Panc1 (cell line): Measurements from ENCODE around the gene EAF1.

Experiments used
- POLR2AphosphoS5 ChIP-seq: IDR thresholded peaks from 2 replicates; pipeline ENCODE4 v1.6.1; 2012; ENCODE audit warnings: mild to moderate bottlenecking, low read depth, low read length, moderate library complexity
- SIN3A ChIP-seq: IDR thresholded peaks from 2 replicates; pipeline ENCODE4 v1.6.1; 2012; ENCODE audit warnings: low read depth, mild to moderate bottlenecking, low read length, moderate library complexity, borderline replicate concordance; ENCODE audit not compliant: insufficient read depth
- TCF7L2 ChIP-seq: IDR thresholded peaks from 2 replicates; pipeline ENCODE4 v1.6.1; 2011; ENCODE audit warnings: mild to moderate bottlenecking, low read depth, low read length, inconsistent platforms
- TF ChIP-seq, protein P1 (sequence below): fragments of 450-650 bp; IDR thresholded peaks from 2 replicates; pipeline ENCODE4 v1.5.1; 2017; ENCODE audit warnings: mild to moderate bottlenecking
- TF ChIP-seq, protein P2 (sequence below), 2 experiments: IDR thresholded peaks; 2 replicates each; pipeline ENCODE4 v1.6.1; 2011 to 2012; ENCODE audit warnings: low read depth in 2 of 2, control low read depth in 1 of 2, low read length in 1 of 2, mild to moderate bottlenecking in 1 of 2, moderate library complexity in 1 of 2; ENCODE audit not compliant: insufficient read depth in 1 of 2

- TF ChIP-seq POLR2AphosphoS5 = no peak
- TF ChIP-seq, protein P1, sequence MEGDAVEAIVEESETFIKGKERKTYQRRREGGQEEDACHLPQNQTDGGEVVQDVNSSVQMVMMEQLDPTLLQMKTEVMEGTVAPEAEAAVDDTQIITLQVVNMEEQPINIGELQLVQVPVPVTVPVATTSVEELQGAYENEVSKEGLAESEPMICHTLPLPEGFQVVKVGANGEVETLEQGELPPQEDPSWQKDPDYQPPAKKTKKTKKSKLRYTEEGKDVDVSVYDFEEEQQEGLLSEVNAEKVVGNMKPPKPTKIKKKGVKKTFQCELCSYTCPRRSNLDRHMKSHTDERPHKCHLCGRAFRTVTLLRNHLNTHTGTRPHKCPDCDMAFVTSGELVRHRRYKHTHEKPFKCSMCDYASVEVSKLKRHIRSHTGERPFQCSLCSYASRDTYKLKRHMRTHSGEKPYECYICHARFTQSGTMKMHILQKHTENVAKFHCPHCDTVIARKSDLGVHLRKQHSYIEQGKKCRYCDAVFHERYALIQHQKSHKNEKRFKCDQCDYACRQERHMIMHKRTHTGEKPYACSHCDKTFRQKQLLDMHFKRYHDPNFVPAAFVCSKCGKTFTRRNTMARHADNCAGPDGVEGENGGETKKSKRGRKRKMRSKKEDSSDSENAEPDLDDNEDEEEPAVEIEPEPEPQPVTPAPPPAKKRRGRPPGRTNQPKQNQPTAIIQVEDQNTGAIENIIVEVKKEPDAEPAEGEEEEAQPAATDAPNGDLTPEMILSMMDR = no peak
- TF ChIP-seq, protein P2, sequence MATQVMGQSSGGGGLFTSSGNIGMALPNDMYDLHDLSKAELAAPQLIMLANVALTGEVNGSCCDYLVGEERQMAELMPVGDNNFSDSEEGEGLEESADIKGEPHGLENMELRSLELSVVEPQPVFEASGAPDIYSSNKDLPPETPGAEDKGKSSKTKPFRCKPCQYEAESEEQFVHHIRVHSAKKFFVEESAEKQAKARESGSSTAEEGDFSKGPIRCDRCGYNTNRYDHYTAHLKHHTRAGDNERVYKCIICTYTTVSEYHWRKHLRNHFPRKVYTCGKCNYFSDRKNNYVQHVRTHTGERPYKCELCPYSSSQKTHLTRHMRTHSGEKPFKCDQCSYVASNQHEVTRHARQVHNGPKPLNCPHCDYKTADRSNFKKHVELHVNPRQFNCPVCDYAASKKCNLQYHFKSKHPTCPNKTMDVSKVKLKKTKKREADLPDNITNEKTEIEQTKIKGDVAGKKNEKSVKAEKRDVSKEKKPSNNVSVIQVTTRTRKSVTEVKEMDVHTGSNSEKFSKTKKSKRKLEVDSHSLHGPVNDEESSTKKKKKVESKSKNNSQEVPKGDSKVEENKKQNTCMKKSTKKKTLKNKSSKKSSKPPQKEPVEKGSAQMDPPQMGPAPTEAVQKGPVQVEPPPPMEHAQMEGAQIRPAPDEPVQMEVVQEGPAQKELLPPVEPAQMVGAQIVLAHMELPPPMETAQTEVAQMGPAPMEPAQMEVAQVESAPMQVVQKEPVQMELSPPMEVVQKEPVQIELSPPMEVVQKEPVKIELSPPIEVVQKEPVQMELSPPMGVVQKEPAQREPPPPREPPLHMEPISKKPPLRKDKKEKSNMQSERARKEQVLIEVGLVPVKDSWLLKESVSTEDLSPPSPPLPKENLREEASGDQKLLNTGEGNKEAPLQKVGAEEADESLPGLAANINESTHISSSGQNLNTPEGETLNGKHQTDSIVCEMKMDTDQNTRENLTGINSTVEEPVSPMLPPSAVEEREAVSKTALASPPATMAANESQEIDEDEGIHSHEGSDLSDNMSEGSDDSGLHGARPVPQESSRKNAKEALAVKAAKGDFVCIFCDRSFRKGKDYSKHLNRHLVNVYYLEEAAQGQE (IDR thresholded peaks at IDR 0.05; ENCODE audit: insufficient read depth in 1 of 2, low read depth in 2 of 2, low read length in 1 of 2) = no peak
- no peak for TF ChIP-seq SIN3A
- TF ChIP-seq TCF7L2 = no peak
These were observed 24.1 kb downstream of the EAF1 start for GRCh38 chr3:15451216-15452113.
